Erythroblast (primary cell): ENCODE measurements around the gene SMG7.

ENCODE experiments used
- GATA1 ChIP-seq: IDR thresholded peaks from 2 replicates; pipeline ENCODE4 v1.6.1; 2011; ENCODE audit warnings: low read depth, mild to moderate bottlenecking, control low read depth, low read length, moderate library complexity
- POLR2A ChIP-seq: IDR thresholded peaks from 2 replicates; pipeline ENCODE4 v1.6.1; 2011; ENCODE audit warnings: mild to moderate bottlenecking, low read length

DNA sequence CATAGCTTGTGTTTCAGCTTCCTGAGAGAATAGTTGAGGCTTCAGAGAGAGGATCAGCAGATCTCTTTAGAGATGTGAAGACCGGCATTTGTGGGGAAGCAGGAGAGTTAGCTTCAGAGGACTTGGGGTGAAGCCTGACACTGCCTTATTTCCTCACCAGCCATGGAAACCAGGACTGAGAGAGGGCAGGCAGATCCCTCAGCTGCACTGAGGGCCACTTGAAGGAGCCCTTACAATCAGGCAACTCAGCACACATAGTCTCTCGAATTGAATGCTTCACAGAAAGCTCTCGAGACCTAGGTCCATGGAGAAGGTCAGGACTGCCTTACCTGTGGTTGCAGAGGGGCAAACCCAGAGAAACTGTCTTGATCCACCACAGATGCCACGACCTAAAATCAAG is 98.2 kb downstream of the SMG7 start:
- TF ChIP-seq POLR2A (no peak), GATA1 (no peak)
